AG09309 (cell line): ENCODE results near the gene TMEM95.
"Not testable (repeated sequence)": the region's sequence is repeated elsewhere in the genome, so short reads cannot be mapped to it uniquely, and the experiment has no call there.

Experiments used
- DNase-seq: peaks from one replicate; pipeline ENCODE4 v3.0.0-alpha.2; 2010; ENCODE audit warnings: low read depth
- H3K4me3 ChIP-seq: 2 replicates; pipeline ENCODE4 v1.5.1; 2011; ENCODE audit warnings: mild to moderate bottlenecking, low read depth, low read length, moderate library complexity; ENCODE audit not compliant: control insufficient read depth
- TF ChIP-seq, protein P1 (sequence below): IDR thresholded peaks from 2 replicates; pipeline ENCODE4 v1.5.1; 2011; ENCODE audit warnings: mild to moderate bottlenecking, low read depth, low read length, inconsistent platforms; ENCODE audit not compliant: insufficient read depth, control insufficient read depth; ENCODE audit errors: missing control alignments

The TMEM95 gene

DNA sequence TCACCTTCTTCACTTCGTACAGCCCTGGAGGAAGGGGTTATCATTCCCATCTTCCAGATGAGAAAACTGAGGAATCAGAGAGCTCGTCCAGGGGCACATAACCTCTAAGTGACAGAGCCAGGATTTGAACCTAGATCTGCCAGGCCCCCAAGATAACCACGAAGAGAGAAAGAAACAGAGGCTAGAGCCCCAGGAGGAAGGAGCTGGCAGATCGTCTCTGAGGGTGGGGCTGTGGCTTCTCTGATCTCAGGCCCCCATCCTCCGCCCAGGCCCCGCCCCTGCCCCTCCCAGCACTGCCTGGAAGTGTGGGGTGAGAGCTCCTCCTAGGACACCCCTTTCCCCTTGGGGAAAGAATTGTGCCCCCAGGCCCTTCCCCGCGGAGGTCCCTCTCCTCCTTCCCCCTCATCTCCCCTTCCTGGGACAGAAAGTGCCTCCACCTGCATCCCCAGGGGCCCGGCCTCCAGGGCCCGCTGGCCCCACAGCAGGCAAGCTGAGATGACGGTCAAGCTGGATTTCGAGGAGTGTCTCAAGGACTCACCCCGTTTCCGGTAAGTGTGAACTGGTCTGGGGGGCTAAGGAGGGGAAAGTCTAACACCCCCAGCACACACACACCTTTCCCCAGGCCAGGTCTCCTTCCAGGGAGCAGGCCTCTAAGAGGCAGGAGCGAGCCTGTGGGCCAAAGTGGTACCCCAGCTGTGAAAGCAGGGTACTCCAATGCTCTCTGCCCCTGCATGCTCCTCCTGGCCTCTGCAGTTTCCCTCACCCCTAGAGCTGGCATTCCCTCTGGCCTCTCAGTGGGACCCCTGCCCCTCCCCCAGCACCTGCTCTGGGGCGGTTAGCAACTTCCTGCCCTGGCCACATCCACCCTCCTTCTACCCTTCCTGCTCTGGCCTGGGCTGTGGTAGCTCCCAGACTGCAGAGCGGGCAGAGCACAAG is 18.4 kb upstream of the TMEM95 start, which contains the start of gene ACAP1:
TSS of gene ACAP1 (plus strand) at position 290 of the 936 bp plus-strand sequence. CDS start at position 496, 206 bp downstream.
- DNase-seq: no peak
- TF ChIP-seq, protein P1, sequence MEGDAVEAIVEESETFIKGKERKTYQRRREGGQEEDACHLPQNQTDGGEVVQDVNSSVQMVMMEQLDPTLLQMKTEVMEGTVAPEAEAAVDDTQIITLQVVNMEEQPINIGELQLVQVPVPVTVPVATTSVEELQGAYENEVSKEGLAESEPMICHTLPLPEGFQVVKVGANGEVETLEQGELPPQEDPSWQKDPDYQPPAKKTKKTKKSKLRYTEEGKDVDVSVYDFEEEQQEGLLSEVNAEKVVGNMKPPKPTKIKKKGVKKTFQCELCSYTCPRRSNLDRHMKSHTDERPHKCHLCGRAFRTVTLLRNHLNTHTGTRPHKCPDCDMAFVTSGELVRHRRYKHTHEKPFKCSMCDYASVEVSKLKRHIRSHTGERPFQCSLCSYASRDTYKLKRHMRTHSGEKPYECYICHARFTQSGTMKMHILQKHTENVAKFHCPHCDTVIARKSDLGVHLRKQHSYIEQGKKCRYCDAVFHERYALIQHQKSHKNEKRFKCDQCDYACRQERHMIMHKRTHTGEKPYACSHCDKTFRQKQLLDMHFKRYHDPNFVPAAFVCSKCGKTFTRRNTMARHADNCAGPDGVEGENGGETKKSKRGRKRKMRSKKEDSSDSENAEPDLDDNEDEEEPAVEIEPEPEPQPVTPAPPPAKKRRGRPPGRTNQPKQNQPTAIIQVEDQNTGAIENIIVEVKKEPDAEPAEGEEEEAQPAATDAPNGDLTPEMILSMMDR: no peak
- no peak within 1 kb of the TSS for H3K4me3 ChIP-seq

- not testable (repeated sequence) for DNase-seq, H3K4me3 ChIP-seq
Measured at GRCh38 chr17:7337600-7337999, 17.4 kb upstream of the TMEM95 start.

- H3K4me3 ChIP-seq: no peak overlapping the region
- no peak for DNase-seq
- TF ChIP-seq, protein P1: no peak
Measured at GRCh38 chr17:7340179-7340578, 14.8 kb upstream of the TMEM95 start.

GRCh38 chr17:7341842-7342241 is 13.1 kb upstream of the TMEM95 start:
- DNase-seq: no peak
- TF ChIP-seq, protein P1: no peak
- H3K4me3 ChIP-seq: no peak overlapping the region

DNA sequence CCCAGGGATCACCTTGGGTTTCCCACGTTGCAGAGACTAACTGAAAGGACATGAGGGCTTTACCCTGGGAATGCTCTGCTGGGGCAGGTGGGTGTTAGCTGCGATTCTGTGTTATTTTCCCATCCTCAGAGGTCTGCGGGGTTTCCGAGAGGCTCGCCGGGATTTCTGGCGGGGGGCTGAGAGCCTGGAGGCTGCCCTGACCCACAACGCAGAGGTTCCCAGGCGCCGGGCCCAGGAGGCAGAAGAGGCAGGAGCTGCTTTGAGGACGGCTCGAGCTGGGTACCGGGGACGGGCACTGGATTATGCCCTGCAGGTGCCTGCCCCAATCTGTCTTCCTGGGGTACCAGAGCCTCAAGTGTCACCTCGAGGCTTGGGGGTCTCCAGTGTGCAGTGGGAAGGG is 11.7 kb upstream of the TMEM95 start:
- DNase-seq: no peak
- no peak overlapping the region for H3K4me3 ChIP-seq
- TF ChIP-seq, protein P1: no peak

- TF ChIP-seq, protein P1: no peak
- no peak for DNase-seq
- no peak overlapping the region for H3K4me3 ChIP-seq
Measured at GRCh38 chr17:7346761-7347614, 8.0 kb upstream of the TMEM95 start.
